ENCODE data around the gene BMP2K.

DNA sequence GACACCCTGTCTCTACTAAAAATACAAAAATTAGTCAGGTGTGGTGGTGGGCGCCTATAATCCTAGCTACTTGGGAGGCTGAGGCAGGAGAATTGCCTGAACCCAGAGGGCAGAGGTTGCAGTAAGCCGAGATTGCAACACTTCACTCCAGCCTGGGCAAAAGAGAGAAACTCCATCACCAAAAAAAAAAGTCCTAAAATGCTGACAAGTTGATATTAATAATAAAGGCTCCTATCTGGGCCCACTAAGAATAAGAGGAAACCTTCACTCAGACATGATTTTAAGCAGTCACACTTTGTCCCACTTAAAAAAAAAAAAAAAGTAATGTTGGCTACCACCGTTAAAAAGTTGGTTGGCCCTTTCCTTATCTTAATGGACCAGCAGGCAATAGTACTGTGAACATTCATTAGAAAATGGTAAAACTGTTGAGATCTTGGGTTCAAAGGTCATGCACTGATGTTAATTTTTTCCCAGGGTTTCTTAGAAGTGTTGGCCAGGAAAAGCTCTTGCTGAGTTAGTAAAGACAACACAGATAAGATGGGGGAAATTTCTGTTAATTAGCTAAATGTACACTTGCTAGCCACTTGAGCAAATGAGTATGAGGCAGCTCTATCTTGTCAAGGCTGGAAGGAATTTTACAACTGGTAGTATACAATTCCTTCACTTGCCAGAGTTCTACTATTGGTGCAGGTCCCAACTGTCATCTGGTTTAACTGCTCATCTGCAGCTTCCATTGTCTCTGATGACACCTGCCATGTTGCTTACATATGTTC, 43.6 kb upstream of the BMP2K start:
- no peak for TF ChIP-seq PPARA (CRISPR knock-in tag; IDR thresholded peaks at IDR 0.05; ENCODE audit: borderline replicate concordance)
- TF ChIP-seq ISL1 (CRISPR knock-in tag; IDR thresholded peaks at IDR 0.05): no peak
- no peak for TF ChIP-seq BACH2 (CRISPR knock-in tag; IDR thresholded peaks at IDR 0.05; ENCODE audit: borderline replicate concordance)

Data from SK-N-SH treated with all-trans-retinoic acid at 6 μM for 48 hours (cell line).